HG03066 (cell line): Measurements from ENCODE around the gene DUSP2.

ENCODE experiments used
- ATAC-seq: cut with Tn5 transposase; IDR thresholded peaks from one replicate; pipeline ENCODE4 v1.9.1; 2021; ENCODE audit warnings: low read depth; ENCODE audit not compliant: unreplicated experiment

DUSP2 gene

DNA sequence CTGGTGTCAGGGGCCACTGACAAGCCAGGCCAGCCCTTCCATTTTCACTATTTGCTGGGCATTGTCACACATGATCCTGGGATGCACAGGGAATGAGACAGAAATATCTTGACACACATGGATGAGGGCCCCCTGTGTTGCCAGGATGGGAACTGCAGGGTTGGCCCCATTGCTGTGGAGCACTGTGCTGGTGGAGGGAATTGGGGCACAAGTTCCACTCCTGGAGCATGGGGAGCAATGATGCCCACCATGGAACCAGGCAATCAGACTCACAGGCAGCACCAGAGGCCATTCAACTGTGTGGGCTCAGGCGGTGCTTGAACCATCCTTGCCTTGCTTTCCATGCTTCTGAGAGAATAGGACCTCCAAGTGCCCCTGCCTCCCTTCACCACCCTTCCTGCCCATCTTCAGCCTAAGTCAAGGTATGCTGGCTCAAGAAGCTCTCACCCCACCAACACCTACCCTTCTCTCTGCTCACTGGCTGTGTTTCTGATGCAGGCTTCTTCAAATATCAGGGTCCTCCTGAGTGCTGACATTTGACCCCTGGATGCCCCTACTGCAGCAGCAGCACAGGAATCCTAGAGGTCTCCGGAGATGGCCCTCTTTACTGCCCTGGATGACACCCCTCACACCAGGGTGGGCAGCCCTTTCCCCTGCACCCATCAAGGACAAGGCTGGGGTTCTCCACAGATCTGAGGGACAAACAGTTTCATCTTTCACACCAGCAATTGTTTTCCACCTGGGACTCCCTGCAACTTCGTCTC, 39.9 kb downstream of the DUSP2 start:
- ATAC-seq: no peak

- ATAC-seq: no peak
Measured at GRCh38 chr2:96104487-96104861, 40.8 kb downstream of the DUSP2 start.

DNA sequence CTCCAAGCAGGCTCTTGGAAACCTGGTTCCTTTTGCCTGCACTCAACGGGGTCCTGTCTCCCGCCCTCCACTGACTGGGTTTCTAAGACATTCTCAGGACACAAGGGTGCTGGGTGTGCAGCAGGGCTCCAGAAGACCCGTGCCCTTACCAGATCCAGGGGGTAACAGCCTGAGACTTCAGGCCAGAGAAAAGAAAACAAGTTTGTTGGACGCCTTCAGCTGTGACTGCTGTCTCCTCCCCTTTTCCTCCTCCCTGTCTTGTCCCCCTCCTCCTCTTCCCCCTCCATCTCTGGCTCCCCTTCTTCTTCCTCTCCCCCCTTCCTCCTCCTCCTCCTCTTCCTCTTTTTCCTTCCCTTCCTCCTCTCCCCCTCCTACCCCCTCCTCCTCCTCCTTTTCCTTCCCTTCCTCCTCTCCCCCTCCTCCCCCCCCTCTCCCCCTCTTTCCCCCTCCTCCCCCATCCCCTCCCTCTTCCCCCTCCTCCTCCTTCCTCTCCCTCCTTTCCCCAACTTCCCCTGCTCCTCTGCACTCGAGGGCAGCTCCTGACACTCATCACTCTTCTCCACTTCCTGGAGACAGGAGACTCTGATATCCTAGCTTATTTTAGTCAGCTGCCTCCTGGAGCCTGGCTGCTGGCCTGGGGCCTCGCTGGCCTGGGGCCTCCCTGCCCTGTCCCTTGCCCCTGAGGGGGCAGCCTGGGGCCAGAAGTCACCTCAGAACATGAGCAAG, 41.3 kb downstream of the DUSP2 start:
- ATAC-seq: no peak

- no peak for ATAC-seq
Measured at GRCh38 chr2:96103187-96103601, 42.0 kb downstream of the DUSP2 start.

DNA sequence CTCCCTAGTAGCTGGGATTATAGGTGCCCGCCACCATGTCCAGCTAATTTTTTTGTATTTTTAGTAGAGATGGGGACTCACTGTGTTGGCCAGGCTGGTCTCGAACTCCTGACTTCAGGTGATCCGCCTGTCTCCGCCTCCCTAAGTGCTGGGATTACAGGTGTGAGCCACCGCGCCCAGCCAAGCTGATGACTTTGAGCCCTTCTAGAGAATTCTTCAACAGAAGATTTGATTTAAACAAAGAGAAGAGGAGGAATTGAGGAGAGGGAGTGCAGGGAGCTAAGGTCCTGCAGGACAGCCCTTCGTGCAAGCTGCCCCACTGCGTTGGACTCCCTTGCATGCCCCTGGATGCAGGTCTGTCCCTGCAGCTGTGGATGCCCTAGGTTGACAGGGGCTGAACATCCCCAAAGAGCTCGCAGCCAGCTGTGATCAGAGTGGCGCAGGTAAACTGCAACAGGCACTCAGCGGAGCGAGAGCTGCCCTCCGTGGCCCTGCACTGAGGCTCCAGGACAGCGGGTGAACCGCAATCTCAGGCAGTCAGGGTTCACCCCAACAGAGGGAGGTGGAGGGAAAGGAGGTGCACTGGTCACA, 42.5 kb downstream of the DUSP2 start:
- no peak for ATAC-seq

GRCh38 chr2:96100893-96101304, 44.3 kb downstream of the DUSP2 start:
- ATAC-seq: no peak

DNA sequence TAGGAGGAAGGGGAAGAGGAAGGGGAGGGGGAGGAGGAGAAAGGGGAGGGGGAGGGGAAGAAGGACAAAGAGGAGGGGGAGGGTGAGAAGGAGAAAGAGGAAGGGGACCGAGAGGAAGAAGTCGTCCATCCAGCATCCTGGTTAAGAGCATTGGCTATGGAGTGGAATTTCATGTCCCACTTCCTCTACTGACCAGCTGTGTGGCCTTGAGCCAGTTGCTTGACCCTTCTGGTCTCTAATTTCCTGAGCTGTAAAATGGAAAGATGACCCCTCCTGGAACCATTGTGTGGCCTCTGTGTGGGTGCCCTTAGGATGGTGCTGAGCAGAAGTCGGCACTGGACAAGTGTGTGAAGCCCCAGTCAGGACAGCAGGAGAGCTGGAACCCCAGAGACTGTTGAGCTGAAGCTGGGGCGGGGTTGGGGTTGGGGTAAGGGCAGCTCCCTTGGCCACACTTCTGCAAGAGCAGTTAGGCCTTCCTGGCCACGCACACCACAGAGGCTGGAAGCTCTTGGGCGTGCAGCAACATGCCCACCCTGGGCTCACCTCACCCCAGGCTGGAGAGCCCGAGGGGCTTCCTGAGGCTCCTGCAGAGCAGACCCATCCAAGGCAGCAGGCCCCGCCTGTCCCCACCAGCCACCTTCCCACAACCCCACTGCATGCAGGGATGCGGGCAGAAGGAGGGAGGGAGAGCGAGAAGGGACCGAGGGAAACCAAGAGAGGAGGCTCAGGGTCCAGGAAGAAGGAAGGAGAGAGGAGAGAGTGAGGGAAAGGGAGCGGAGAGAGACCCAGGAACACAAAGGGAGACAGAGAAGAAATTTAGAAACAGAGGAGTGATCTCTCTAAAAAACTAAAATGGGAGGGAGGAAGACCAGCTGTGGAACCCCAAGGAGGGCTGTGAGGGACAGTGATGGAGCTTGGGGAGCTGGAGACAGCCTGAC, 45.1 kb downstream of the DUSP2 start:
- no peak for ATAC-seq

DNA sequence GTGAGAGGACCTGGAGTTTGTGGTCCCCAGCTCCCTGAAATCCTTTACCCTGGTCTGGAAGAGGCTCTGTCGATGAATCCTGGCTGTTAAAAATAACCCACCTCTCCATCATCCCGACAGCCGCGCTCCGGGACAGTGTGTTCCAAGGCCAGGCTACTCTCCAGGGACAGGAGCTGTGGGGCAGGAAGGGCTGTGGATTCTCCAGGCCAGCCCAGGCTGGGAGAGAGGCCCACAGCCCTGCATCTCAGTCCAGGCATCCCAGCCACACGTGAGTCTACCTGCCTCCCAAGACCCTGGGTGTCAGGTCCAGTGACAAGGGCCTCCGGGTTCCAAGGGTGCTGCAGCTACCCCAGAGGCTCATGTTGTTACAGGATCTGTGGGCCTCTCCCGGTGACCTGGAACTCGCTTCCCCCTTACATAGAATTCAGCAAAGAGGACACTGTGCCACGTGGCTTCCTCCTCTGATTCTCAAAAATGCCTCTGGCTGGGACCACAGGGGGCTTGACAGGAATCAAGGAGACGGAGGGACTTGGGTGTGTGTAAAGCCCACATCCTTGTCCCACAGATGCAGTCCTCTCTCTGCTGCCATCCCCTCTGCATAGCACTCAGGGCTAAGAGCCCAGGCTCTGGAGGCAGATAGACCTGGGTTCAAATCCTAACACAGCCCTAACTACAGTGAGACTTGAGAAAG, 46.2 kb downstream of the DUSP2 start:
- no peak for ATAC-seq

- ATAC-seq: no peak
Measured at GRCh38 chr2:96097951-96098823, 47.1 kb downstream of the DUSP2 start.

DNA sequence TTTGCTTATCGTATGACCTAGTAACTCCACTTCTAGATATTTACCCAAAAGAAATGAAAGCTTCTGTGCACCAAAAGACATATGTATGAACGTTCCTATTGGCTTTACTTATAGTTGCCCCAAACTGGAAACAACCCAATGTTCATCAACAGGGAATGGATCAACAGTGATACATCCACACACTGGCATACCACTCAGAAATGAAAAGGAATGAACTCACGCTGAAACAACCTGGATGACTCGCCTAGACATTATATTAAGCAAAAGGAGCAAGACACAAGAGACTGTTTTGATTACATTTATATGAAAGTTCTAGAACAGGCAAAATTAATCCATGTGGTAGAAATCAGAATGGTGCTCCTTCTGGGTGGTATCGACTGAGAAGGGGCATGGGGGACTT, 47.8 kb downstream of the DUSP2 start:
- no peak for ATAC-seq

DNA sequence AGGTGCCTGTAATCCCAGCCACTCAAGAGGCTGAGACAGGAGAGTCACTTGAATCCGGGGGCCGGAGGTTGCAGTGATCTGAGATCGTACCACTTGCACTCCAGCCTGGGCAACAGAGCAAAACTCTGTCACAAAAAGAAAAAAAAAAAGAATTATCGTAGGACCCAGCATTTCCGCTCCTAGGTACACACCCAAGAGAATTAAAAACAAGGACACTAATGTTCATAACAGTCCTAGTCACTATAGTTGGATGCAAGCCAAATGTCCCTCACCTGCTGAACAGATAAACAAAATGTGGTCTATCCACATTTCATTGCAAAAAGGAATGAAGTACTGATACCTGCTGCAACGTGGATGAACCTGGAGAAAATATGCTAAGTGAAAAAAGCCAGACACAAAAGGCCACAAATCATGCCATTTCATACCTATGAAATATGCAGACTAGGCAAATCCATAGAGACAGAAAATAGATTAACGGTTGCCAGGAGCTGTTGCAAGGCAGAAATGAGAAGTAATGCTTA, 50.1 kb downstream of the DUSP2 start:
- no peak for ATAC-seq

DNA sequence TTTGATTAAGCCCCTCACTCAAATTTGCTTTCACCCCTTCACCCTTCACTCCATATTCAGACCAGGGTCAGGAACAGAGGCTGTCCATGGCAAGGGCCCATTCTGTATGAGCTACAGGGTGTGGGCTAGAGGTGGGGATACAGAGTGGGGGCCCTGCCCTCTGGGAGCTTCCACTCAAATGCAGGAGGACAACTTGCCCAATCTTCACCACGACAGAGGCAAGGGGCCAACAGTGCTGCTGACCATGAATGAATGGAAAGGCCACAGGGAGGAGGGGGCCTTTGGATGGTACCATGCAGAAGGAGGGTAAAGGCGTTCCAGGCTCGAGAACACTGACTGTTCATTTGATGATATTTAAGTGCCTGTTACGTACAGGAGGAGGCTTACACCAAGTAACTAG, 51.7 kb downstream of the DUSP2 start:
- ATAC-seq: no peak
